HCEC 1CT (cell line): ENCODE measurements around the gene GOLGA1.
"Not testable (repeated sequence)": the region's sequence is repeated elsewhere in the genome, so short reads cannot be mapped to it uniquely, and the experiment has no call there.

ENCODE experiments used
- DNase-seq: peaks from one replicate; pipeline ENCODE4 v3.0.0-alpha.2; 2017

Gene GOLGA1

DNA sequence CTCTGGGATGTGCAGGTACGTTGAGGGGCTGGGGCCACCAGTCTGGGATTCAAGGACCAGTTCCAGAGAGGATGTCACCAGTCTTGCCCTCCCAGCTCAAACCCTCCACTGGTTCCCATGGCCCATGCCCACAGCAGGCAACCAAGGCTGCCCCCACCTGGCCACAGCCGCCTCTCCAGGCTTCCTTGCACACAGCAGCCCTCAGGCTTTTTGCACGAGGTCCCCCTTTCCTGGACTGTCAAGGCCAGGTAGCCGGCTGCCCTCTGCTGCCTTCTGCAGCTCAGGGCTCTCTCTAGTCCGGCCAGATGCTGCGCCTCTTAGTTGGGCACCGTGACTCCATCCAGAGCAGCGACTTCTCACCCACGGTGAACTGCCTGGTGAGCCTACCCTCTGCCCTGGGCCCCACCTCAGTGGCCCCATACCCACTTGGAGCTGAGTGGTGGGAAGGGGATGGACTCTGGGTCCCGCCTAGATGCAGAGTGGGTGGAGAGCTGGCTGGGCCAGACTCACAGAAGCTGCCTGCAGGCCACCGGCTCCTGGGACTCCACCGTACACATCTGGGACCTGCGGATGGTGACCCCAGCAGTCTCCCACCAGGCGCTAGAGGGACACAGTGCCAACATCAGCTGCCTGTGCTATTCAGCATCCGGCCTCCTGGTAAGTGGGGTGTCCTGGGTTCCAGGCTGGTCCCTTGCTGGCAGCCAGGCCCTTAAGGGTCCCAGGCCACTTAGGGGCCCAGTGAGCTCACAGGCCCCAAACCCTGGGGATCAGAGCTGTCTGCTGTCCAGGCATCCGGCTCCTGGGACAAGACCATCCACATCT lies 84.7 kb downstream of the GOLGA1 start:
- DNase-seq = peak; percentile 36

DNA sequence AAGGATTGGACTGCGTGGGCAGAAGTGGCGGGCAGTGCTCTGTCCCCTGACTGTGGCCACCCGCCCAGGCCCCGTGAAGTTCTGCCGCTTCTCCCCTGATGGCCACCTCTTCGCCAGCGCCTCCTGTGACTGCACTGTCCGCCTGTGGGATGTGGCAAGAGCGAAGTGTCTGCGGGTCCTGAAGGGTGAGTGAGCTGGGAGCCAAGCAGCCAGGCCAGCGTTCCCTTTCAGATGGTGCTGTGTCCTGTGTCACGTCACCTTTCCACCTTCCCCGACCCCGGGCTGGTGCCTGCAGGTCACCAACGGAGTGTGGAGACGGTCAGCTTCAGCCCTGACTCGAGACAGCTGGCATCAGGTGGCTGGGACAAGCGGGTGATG lies 85.3 kb downstream of the GOLGA1 start:
- DNase-seq = no peak

DNA sequence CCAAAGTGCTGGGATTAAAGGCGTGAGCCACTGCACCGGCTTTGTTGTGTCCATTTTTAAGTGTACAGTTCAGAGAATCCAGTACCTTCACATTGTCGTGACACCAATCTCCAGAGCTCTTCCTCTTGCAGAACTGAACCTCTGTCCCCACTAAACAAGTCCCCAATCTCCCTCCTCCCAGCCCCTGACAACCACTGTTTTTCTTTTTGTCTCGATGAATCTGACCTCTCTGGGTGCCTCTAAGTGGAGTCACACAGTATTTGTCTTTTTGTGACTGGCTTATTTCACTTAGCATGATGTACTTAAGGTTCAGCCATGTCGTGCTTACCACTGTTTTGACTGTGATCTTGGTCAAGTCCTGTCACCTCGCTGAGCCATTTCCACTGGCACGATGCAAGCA lies 86.1 kb downstream of the GOLGA1 start:
- DNase-seq = no peak

DNA sequence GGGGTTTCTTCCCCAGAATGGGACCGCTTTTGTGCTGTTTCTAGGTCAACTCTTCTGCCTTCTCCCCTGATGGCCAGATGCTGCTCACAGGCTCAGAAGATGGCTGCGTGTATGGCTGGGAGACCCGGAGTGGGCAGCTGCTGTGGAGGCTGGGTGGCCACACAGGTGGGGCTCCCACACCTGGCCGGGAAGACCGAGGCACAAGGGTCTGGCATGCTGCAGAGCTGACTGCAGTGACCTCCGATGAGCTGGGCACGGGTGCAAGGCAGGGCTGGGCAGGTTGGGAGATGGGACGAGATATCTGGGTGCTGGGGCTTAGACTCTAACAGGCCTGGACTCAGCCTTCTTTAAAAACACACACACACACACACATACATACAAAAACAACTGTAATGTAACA lies 86.7 kb downstream of the GOLGA1 start:
- no peak for DNase-seq

DNA sequence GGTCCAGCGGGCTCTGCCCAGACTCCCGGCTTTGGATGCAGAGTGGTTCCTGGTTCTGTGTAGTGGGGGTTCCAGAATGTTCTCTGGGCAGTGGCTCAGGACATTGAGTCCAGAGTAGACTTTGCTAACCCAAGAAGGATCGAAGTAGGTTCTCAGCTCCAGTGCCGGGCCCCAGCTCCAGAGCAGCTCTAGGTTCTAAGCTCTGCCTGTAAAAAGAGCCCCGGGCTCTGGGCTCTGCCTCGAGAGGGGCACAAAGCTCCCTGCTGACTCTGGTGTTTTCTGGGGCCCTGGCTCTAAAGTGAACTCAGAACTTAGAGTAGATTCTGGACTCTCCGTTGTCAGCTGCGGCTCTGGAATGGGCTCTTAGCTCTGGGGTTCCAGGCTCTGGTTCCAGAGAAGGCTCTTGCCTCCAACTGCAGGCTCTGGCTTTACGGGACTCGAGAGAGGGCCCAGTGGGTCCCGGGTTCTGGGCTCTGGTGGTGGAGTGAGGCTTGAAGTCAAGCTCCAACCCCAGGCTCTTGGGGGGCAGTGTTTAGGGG lies 87.2 kb downstream of the GOLGA1 start:
- no peak for DNase-seq

DNA sequence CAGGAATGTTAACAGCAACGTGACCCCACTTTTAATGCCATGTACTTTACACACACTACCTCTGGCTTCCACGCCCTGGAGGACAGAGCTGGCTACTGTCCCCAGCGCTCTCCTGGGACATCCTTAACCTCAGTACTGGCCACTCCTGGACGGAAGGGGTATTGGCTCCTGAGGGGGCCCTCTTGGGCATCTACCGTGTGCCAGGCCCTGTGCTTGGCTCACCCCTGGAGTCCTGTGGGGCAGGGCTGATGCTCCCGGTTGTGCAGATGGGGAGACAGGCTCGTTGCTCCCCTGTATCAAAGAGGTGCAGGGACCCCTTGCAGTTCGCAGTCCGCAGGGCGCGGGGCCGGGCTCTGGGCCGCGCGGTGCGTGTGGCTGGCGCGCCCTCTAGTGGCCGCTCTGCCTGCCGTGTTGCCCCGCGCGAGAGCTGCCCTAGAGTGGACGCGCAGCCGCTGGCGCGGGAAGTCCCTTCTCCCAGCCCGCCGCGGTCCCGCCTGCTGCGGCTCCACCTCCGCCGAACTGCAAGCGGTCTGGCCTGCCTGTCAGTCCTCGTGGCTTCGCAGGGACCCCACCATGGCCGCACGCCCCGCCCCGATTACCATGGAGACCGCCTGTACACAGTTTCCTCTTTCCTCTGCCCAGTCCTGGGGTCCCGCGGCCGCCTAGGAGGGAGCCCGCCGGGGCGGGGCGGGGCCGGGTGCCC lies 87.9 kb downstream of the GOLGA1 start, which contains the start of gene WDR38:
WDR38 (plus strand) TSS at position 632 of the 703 bp plus-strand sequence. CDS start 72 bp downstream, outside the sequence.
- peak; percentile 79 for DNase-seq

DNA sequence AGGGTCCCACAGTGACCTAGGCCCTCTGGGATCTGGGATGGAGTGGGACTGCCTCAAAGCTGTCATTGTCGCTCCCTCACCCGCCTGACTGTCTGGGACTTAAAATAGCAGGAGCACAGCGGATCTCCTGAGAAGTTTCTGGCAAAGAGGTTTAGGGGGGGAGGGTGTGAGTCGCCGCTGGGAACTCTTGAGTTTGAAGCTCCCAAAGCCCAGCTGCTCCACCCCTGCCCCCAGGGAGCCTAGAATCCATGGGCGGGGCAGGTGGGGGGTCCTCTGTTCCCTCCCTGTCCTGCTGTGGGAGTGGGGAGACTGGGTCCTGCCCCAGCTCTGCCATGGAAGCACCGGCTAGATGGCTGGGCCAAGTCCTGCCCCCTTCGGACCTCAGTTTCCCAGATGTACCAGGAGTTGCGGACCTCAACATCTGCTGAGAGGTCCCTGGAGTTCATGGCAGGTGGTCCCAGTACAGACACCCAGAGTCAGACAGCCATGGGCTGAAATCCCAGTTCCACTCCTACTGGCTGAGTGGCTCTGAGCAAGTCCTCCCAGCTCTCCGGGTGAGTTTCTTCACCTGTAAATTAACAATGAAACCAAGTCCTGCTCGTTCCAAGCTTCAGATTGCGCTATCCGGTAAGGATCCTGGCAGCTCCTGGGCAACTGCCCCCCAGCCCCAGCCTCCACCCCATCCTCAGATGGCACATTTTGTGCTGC lies 88.6 kb downstream of the GOLGA1 start:
- no peak for DNase-seq

DNA sequence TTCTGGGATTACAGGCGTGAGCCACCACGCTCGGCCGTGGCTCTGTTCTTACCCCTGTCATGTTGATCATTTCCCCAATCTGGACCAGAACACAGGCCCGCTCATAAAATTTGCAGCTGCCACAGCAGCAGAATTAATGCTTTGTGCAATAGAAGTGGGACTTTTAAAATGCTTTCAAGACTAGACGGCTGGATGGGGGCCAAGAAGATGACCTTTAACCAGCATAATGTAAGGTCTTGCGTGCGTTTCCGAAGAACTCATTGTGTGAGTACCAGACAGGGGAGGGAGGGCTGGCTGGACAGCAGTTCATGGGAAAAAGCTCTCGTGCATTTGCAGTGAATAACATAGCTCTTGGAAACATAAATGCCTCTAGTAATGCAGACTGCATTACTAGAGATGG lies 91.1 kb downstream of the GOLGA1 start:
- no peak for DNase-seq

DNA sequence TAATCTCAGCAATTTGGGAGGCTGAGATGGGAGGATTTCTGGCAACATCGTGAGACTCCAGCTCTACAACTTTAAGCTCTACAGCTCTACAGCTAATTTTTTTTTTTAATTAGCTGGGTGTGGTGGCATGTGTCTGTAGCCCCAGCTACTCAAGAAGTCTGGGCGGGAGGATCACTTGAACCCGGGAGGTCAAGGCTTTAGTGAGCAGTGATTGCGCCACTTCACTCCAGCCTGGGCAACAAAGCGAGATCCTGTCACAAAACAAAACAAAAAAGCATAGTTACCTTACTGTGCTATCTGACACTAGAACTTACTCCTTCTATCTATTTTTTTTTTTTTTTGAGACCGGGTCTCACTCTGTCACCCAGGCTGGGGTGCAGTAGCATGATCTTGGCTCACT lies 93.9 kb downstream of the GOLGA1 start:
- DNase-seq = no peak

DNA sequence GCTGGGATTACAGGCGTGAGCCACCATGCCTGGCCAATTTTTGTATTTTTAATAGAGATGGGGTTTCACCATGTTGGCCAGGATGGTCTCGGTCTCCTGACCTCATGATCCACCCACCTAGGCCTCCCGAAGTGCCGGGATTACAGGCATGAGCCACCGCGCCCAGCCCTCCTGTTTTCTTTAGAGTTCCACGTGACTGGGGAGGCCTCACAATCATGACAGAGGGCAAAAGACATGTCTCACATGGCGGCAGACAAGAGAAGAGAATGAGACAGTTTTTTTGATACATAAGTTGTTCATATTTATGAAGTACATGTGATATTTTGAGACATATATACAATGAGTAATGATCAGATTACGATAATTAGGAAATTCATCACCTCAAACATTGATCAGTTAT lies 94.4 kb downstream of the GOLGA1 start:
- not testable (repeated sequence) for DNase-seq

DNA sequence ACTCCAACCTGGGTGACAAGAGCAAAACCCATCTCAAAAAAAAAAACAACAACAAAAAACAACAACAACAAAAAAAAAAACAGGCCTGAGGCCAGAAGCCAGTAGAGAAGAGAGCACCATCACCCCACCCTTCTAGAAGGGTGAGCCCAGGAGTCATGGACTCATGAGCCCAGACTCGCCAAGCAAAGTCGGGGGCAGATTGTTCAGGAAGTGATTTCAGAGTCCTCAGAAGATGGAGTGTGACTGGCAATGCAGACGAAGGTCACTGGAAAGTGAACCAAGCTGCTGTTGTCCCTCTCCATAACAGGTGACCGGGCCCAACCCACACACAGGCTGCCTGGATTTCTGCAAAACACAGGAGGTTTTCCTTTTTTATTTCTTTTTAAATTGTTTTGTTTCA lies 96.6 kb downstream of the GOLGA1 start:
- DNase-seq = no peak

DNA sequence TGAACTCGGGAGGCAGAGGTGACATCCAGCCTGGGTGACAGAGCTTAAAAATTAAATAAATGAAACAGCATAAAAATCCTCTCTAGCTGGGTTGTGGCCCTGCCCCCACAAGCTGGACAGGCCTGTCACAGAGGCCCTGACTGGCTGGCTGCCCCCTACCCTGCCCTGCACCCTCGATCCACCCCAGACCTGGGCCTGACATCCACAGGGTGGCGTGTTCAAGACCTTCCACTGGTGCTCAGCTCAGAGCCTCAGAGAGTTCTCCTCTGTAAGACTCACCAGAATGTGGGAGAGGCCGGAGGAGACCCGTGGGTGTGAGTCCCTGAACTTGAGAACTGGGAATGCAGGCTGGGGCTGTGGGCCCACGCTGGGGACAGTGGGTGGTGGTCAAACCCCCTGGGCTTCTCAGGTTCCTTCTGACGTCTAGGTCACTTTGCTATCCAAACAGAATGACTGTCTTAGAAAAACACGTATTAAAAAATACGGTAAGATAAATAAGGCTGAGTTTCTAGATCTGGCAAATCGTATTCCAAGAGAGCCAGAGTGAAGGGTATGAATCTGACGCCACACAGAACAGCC lies 97.3 kb downstream of the GOLGA1 start:
- DNase-seq = no peak

DNA sequence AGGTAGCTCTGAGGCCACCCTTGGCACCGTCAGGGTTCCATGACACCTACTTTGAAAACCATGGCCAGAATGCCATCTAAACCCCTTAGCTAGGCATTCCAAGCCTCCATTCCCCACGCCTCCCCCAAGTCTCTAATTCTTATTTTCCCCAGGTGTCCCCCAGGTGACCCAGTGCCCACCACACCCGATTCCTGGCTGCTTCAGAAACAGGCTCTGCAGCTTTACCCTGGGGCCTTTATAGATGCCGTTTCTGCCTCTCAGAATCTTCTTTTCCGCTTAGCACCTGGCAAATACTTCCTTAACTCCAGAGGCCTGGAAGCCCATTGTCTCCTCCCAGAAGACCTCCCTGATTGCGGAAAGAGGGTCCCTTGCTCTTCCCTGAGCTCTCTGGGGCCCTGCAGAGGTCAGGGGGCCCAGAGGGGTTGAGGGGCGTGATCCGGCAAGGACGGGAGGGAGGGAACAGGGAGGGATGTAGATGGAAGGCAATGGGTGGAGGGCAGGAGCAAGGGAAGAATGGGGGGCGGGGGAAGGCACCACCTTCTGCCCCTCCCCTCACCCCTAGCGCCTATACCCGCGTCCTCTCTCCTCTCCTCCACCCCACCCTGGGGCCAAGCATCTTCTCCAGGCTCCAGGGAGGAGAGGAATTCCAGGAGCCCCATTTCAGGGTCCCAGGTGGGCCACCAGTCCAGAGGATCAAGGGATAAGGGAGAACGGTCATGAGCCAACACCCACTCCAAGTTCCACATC lies 99.6 kb downstream of the GOLGA1 start:
- DNase-seq = no peak

DNA sequence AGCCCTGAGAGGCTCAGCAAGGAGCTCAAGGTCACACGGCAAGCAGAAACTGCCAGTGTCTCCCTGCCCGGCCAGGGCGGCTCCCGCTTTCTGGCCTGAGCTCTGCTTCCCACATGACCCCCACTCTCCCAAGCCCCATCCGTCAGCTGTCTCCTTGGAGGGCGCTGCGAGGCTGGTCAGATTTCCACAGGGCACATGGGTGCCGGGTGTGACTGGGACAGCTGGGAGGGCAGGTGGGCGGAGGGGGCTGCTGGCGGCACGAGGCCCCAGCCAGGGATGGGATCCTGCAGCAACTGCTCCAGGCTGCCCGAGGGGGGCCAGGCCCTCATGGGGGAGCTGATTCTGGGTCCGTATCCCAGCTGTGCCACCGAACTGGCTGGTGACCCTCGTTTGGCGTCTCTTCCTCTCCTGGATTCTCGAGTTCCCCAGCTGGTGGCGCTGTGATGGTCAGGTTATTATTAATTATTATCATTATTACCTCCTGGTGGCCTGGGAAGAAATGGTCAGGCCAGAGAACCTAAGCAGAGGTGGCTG lies 100.5 kb downstream of the GOLGA1 start:
- no peak for DNase-seq

DNA sequence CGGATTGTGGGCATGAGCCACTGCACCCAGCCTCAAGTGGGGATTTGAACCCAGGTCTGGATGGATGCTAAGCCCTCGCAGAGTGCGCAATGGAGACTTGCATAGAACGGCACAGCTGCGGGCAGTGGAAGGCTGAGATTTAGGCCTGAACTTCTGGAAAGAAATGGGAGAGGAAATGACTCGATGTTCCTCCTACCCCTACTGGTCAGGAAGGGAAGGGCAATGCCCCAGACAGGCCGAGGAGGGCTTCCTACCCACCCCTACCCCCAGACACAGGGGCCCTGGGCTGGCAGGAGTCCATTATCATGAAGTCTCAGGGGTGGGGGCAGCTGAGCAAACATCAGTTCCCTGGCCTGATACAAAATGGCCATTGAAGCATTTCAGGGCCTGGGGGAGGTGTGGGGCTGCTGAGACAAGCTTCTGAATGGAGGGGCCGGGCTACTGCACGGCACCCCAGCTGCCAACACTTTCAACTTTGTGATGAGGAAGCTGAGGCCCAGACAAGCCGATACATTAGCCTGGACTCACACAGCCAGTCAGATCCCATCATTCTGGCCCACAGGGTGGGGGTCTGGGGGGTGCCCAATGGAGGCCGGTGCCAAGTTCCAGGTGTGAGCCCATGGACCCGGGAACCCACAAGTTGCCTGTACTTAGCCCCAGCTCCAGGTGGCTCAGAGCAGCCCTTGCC lies 101.1 kb downstream of the GOLGA1 start:
- no peak for DNase-seq

DNA sequence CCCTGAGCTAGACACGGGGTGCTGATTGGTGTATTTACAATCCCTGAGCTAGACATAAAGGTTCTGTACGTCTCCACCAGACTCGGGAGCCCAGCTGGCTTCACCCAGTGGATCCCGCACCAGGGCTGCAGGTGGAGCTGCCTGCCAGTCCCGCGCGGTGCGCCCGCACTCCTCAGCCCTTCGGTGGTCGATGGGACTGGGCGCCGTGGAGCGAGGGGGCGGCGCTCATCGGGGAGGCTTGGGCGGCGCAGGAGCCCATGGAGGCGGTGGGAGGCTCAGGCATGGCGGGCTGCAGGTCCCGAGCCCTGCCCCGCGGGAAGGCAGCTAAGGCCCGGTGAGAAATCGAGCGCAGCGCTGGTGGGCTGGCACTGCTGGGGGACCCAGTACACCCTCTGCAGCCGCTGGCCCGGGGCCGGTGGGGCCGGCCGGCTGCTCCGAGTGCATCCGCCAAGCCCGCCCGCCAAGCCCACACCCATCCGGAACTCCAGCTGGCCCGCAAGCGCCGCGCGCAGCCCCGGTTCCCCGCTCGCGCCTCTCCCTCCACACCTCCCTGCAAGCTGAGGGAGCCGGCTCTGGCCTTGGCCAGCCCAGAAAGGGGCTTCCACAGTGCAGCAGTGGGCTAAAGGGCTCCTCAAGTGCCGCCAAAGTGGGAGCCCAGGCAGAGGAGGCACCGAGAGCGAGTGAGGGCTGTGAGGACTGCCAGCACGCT lies 102.2 kb downstream of the GOLGA1 start:
- DNase-seq = not testable (repeated sequence)

DNA sequence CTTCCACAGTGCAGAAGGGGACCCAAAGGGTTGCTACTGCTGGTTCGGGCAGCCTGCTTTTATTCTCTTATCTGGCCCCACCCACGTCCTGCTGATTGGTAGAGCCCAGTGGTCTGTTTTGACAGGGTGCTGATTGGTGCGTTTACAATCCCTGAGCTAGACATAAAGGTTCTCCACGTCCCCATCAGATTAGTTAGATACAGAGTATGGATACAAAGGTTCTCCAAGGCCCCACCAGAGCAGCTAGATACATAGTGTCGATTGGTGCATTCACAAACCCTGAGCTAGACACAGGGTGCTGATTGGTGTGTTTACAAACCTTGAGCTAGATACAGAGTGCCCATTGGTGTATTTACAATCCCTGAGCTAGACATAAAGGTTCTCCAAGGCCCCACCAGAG lies 102.8 kb downstream of the GOLGA1 start:
- DNase-seq = not testable (repeated sequence)

DNA sequence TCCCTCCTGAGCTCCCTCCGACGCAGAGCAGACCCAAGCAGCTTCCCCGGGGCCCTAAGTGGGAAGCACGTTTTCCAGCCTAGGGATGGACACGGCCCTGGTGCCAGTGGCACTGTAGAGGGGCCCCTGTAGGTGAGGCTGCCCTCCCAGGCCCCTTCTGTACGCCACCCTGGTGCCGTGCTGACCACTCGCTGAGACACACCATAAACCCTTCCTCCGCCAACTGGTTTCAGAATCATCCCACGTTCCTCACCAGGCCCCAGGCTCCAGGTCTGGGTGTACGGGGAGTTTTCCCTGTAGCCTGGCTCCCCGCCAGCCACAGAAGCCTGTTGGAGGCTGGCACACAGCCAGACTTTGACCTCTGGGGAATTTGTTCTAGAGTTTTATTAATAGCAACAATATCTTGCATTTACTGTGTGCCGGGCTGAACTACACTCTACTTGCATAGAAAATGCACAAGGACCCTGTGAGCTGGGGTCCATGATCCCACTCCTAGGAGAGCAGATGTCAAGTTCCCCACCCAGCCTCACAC lies 105.8 kb downstream of the GOLGA1 start:
- peak; percentile 42 for DNase-seq

DNA sequence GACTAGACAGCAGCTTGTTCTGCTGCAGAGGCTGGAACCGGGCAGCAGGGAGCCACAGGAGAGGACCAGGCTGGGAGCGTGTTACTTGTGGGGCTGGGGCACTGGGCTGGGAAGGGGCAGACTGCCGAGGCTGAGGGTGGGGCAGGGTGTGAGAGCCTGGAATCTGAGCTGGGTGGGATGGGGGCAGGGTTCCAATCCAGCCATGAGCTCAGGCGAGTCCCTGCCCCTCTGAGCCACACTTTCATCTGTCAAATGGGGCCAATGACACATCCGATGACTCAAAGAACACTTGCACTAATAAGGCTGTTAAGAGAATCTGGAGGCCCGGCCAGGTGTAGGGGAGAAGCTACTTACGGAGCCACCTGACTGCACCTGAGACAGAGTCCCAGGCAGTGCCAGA lies 106.3 kb downstream of the GOLGA1 start:
- peak; percentile 48 for DNase-seq

DNA sequence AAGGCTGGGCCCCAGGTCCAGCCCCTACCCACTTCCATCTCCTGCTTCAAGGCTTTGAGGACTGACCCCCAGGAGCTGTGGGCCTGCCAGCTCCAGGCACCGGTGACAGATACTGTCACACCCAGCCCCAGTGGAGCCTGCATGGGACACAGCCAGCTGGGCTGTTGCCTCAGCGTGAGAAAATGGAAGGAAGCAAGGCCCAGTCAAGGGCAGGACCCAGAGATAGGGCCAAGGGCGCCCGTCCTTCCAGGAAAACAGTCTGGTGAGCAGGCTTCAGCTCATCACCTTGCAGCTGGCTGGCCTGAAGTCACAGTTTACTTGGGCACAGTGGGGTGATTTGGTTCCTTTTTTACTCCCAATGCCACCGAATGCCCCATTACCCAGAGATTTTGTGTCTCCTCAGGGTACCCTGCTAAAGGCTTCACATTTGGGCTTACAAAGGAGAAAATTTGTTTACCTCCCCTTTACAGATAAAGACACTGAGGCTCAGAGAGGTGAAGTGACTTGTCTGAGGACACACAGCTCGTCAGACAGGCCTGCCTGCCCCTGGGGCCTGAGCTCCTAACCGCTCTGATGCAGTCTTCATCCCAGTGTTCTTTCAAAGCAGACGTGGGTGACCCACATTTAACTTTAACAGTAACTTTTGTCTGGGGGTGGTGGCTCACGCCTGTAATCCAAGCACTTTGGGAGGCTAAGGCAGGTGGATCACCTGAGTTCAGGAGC lies 109.1 kb downstream of the GOLGA1 start:
- DNase-seq = no peak
